OCI-LY3 (cell line): ENCODE results near the gene CTPS1.

Experiments used
- H2AFZ ChIP-seq: fragments of 200-600, 300-600 bp; shearing (Covaris generic); 2 replicates; pipeline ENCODE4 v1.6.0; 2014; ENCODE audit warnings: antibody characterized with exemption, low read depth, low read length
- H3K27ac ChIP-seq: fragments of 200-600, 300-600 bp; sonication (generic); 2 replicates; pipeline ENCODE4 v1.5.1; 2014; ENCODE audit warnings: mild to moderate bottlenecking, low read length, moderate library complexity, mixed read lengths
- H3K27me3 ChIP-seq: fragments of 200-600, 300-600 bp; sonication (generic); 2 replicates; pipeline ENCODE4 v1.6.1; 2014; ENCODE audit warnings: low read depth, low read length, mixed read lengths
- H3K36me3 ChIP-seq: fragments of 200-600, 300-600 bp; sonication (generic); replicated peaks from 2 replicates; pipeline ENCODE3; 2014; ENCODE audit warnings: low read depth, low read length, mixed read lengths
- H3K4me1 ChIP-seq: fragments of 300-600, 200-600 bp; sonication (generic); 2 replicates; pipeline ENCODE4 v1.6.1; 2014; ENCODE audit warnings: low read length, mixed read lengths
- H3K4me2 ChIP-seq: fragments of 200-600, 300-600 bp; sonication (generic); 2 replicates; pipeline ENCODE4 v1.6.1; 2014; ENCODE audit warnings: low read length, mixed read lengths
- H3K4me3 ChIP-seq: fragments of 300-600, 200-600 bp; sonication (generic); 2 replicates; pipeline ENCODE4 v1.5.1; 2014; ENCODE audit warnings: antibody characterized with exemption, mild to moderate bottlenecking, low read length, moderate library complexity
- H3K79me2 ChIP-seq: fragments of 300-600, 200-600 bp; shearing (Covaris generic); 2 replicates; pipeline ENCODE4 v1.6.1; 2014; ENCODE audit warnings: mild to moderate bottlenecking, low read length, mixed read lengths
- H3K9ac ChIP-seq: fragments of 300-600, 200-600 bp; shearing (Covaris generic); 2 replicates; pipeline ENCODE4 v1.6.0; 2014; ENCODE audit warnings: mild to moderate bottlenecking, low read length, moderate library complexity
- H3K9me3 ChIP-seq: fragments of 200-600, 300-600 bp; shearing (Covaris generic); 2 replicates; pipeline ENCODE4 v1.6.1; 2014; ENCODE audit warnings: low read length, mixed read lengths; ENCODE audit not compliant: insufficient read depth
- H4K20me1 ChIP-seq: fragments of 200-600, 300-600 bp; sonication (generic); 2 replicates; pipeline ENCODE4 v1.6.1; 2016; ENCODE audit warnings: low read length, mixed read lengths; ENCODE audit not compliant: insufficient read depth
- CTCF ChIP-seq: fragments of 200-600, 300-600 bp; sonication (generic); IDR thresholded peaks from 2 replicates; pipeline ENCODE4 v1.5.1; 2014; ENCODE audit warnings: antibody characterized with exemption, low read length, low read depth
- EZH2phosphoT487 ChIP-seq: fragments of 200-600 bp; shearing (Covaris generic); IDR thresholded peaks from 2 replicates; pipeline ENCODE4 v1.6.1; 2018; ENCODE audit warnings: antibody characterized with exemption, mixed run types, low read depth

CTPS1 gene

DNA sequence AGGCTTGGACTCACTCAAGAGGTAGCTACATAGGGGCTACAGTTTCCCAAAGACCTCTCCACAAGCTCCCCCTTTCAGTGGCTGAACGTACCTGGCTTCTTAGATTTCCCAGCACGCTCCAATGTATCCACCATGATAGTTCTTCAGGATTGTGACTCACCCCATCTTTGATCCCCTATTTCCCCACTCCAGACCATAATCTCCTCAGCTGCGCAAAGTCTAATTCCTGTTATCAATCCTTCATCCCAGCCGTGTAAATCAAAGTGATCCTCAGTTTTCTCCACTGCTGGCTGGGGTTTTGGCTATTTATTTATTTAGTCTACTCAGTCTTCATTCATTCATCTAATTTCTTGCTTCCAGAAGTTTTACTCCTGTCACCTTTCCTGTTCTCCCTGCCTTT is 13.1 kb upstream of the CTPS1 start:
- no peaks in the 10 kb centered on the region for H4K20me1 ChIP-seq

GRCh38 chr1:40969445-40969844 is 10.1 kb upstream of the CTPS1 start:
- no peaks in the 10 kb centered on the region for H4K20me1 ChIP-seq
- no peaks in the 10 kb centered on the region for H3K27me3 ChIP-seq
- no peaks in the 10 kb centered on the region for H3K36me3 ChIP-seq
- no peak overlapping the region for H3K27ac ChIP-seq
- H3K4me2 ChIP-seq: no peak overlapping the region
- H3K9me3 ChIP-seq: no peaks in the 10 kb centered on the region
- H3K9ac ChIP-seq: no peak overlapping the region
- H3K79me2 ChIP-seq: no peaks in the 10 kb centered on the region
- no peak overlapping the region for H2AFZ ChIP-seq
- no peak for TF ChIP-seq EZH2phosphoT487
- no peak for TF ChIP-seq CTCF
- no peak overlapping the region for H3K4me3 ChIP-seq
- H3K4me1 ChIP-seq: peaks cover 36% of the 10 kb centered on the region

More for the DNA sequence above, 13.1 kb upstream of the CTPS1 start:
- Histone ChIP-seq H3K9ac (no peak overlapping the region), H3K4me1 (peaks cover 17% of the 10 kb centered on the region), H3K4me3 (no peak overlapping the region), H3K27ac (no peak overlapping the region), H3K9me3 (no peaks in the 10 kb centered on the region), H2AFZ (no peak overlapping the region), H3K79me2 (no peaks in the 10 kb centered on the region), H3K27me3 (no peaks in the 10 kb centered on the region), H3K36me3 (no peaks in the 10 kb centered on the region), H3K4me2 (no peak overlapping the region)
- TF ChIP-seq EZH2phosphoT487 (no peak), CTCF (no peak)

GRCh38 chr1:40971966-40972365 is 7.5 kb upstream of the CTPS1 start:
- peaks cover 38% of the 10 kb centered on the region for H3K4me1 ChIP-seq
- no peaks in the 10 kb centered on the region for H3K79me2 ChIP-seq
- no peaks in the 10 kb centered on the region for H4K20me1 ChIP-seq
- no peaks in the 10 kb centered on the region for H3K27me3 ChIP-seq
- no peak overlapping the region for H3K4me2 ChIP-seq
- TF ChIP-seq CTCF (no peak), EZH2phosphoT487 (no peak)
- H3K9ac ChIP-seq: no peak overlapping the region
- H3K4me3 ChIP-seq: no peak overlapping the region
- H3K27ac ChIP-seq: no peak overlapping the region
- H2AFZ ChIP-seq: no peak overlapping the region
- no peaks in the 10 kb centered on the region for H3K36me3 ChIP-seq
- no peaks in the 10 kb centered on the region for H3K9me3 ChIP-seq

DNA sequence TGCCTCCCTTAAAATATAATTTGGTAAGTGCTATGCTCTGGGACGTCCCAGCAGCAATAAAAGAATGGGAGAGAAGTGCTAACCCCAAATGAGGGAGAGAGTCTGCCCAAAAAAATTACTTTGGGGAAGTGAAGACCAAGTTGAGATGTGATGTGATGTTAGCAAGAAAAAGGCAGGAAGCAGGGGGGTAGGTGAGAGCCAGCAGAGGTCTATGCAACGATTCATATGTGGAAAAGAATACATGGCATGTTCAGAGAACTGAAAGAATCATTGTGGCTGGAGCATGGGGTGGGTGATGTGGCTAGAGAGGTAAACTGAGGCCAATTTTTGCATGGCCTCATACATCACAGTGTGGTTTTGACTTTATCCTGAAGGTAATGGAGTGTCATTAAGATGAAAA is 5.6 kb upstream of the CTPS1 start:
- no peaks in the 10 kb centered on the region for H3K27me3 ChIP-seq
- no peak overlapping the region for H3K9ac ChIP-seq
- H4K20me1 ChIP-seq: no peaks in the 10 kb centered on the region
- no peak overlapping the region for H2AFZ ChIP-seq
- H3K9me3 ChIP-seq: no peaks in the 10 kb centered on the region
- no peak overlapping the region; the same call in 1 of the 2 replicates for H3K27ac ChIP-seq
- H3K4me1 ChIP-seq: peaks cover 24% of the 10 kb centered on the region
- peak overlapping the region; percentile 65 for H3K4me2 ChIP-seq
- H3K4me3 ChIP-seq: no peak overlapping the region
- TF ChIP-seq CTCF: no peak
- no peak for TF ChIP-seq EZH2phosphoT487
- no peaks in the 10 kb centered on the region for H3K36me3 ChIP-seq
- peaks cover 2% of the 10 kb centered on the region; the same call in 1 of the 2 replicates for H3K79me2 ChIP-seq
